ENCODE results near the gene AKAP7. TPM values are rescaled to one million over a fixed set of nuclear protein-coding genes. Genes with fewer than 3 reads are reported as not detected.

Gene AKAP7
- total and polyA plus RNA-seq, 2 experiments from 2014 or later = 9.1 to 11.9 TPM

DNA sequence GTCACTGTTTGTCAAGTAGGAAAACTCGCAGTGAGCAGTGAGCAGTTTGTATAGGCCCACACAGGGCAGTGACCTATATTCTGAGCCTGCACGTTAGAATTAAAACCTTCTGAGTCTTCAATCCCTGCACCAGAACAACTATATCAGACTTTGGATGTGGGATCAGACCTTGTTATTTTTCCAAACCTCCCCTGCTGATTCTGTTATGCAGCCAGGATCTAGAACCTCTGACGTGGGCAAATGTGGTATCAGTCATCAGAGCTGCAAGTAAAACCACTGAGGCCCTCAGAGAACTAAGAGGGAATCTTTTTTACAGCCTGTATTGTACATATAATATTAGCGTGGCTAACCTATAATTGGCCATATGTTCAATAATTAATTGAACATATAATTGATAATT is 32.0 kb upstream of the AKAP7 start:
- DNase-seq (ENCODE audit: low read depth in 1 of 2, low spot score in 1 of 2) = no peak
- no peaks in the 10 kb centered on the region for H3K4me1 ChIP-seq (ENCODE audit: low read depth)
- no peaks in the 10 kb centered on the region for H3K36me3 ChIP-seq
- no peak for TF ChIP-seq CTCF (IDR thresholded peaks at IDR 0.05; ENCODE audit: low read depth, low read length)
- H3K27ac ChIP-seq = no peak overlapping the region
- no peaks in the 10 kb centered on the region for H3K27me3 ChIP-seq
- H3K9me3 ChIP-seq (ENCODE audit: low read depth) = no peaks in the 10 kb centered on the region
- H3K4me3 ChIP-seq = no peak overlapping the region

DNA sequence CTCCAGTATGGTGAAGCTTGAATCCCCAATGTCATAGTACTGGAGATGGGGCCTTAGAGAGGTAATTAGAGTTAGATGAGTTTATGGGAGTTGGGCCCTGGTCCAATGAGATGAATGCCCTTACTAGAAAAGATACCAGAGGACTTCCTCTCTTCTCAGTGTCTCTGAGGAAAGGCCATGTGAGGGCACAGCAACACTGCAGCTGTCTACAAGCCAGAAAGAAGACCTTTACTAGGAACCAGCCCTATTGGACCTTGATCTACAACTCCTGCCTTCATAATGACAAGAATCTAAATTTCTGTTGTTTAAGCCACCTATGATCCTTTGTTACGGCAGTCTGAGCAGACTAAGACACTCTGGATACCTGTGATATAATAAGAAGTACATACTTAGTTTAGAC is 31.4 kb upstream of the AKAP7 start:
- DNase-seq (ENCODE audit: low read depth in 1 of 2, low spot score in 1 of 2) = no peak
- no peak for TF ChIP-seq CTCF (IDR thresholded peaks at IDR 0.05; ENCODE audit: low read depth, low read length)
- Histone ChIP-seq H3K9me3 (ENCODE audit: low read depth) (no peaks in the 10 kb centered on the region), H3K36me3 (no peaks in the 10 kb centered on the region), H3K4me1 (ENCODE audit: low read depth) (no peaks in the 10 kb centered on the region), H3K27ac (no peak overlapping the region), H3K4me3 (no peak overlapping the region), H3K27me3 (no peaks in the 10 kb centered on the region)

DNA sequence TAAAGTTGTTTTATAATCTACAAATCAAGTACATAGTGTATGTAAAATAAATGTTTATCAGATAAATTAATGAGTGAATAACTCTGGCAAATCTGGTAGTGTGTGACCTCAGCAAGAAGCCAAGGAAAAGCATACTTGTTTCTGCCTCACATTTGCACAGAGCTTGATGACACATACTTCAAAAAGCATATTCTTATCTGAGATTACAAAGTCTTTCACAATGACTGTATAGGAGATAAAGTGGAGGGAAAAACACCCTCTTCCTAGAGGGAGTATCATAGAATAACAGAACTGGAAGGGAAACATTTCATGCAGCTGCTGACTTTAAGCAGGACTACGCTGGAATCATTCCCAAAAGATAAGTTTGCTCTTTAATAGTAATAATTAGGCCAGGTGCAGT is 28.1 kb upstream of the AKAP7 start:
- no peaks in the 10 kb centered on the region for H3K27me3 ChIP-seq
- H3K4me3 ChIP-seq = no peak overlapping the region
- H3K4me1 ChIP-seq (ENCODE audit: low read depth) = no peaks in the 10 kb centered on the region
- DNase-seq (ENCODE audit: low read depth in 1 of 2, low spot score in 1 of 2) = peak in 1 of 2 donors; percentile 84
- TF ChIP-seq CTCF (IDR thresholded peaks at IDR 0.05; ENCODE audit: low read depth, low read length) = no peak
- H3K9me3 ChIP-seq (ENCODE audit: low read depth) = no peaks in the 10 kb centered on the region
- no peak overlapping the region for H3K27ac ChIP-seq
- no peaks in the 10 kb centered on the region for H3K36me3 ChIP-seq

DNA sequence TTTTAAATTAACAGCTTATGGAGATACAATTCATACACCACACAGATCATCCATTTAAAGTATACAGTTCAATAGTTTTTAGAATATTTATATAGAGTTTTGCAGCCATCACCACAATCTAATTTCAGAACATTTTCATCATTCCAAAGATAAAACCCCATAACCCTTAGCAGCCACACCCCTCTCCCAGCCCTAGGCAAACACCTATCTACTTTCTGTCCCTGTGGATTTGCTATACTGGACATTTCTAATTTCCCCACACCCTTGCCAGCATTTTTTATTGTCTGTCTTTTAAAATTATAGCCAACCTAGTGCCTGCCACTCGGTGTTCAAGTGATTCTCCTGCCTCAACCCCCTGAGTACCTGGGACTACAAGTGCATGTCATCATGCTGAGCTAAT is 23.0 kb upstream of the AKAP7 start:
- no peaks in the 10 kb centered on the region for H3K9me3 ChIP-seq (ENCODE audit: low read depth)
- DNase-seq (ENCODE audit: low read depth in 1 of 2, low spot score in 1 of 2) = no peak
- no peak for TF ChIP-seq CTCF (IDR thresholded peaks at IDR 0.05; ENCODE audit: low read depth, low read length)
- H3K27ac ChIP-seq = no peak overlapping the region
- H3K4me1 ChIP-seq (ENCODE audit: low read depth) = no peaks in the 10 kb centered on the region
- H3K27me3 ChIP-seq = no peaks in the 10 kb centered on the region
- H3K4me3 ChIP-seq = no peak overlapping the region
- H3K36me3 ChIP-seq = no peaks in the 10 kb centered on the region

GRCh38 chr6:131115651-131116050 is 19.6 kb upstream of the AKAP7 start:
- H3K27ac ChIP-seq = no peak overlapping the region
- no peaks in the 10 kb centered on the region for H3K4me1 ChIP-seq (ENCODE audit: low read depth)
- DNase-seq (ENCODE audit: low read depth in 1 of 2, low spot score in 1 of 2) = no peak
- H3K36me3 ChIP-seq = no peaks in the 10 kb centered on the region
- H3K27me3 ChIP-seq = no peaks in the 10 kb centered on the region
- no peaks in the 10 kb centered on the region for H3K9me3 ChIP-seq (ENCODE audit: low read depth)
- no peak overlapping the region for H3K4me3 ChIP-seq
- no peak for TF ChIP-seq CTCF (IDR thresholded peaks at IDR 0.05; ENCODE audit: low read depth, low read length)

DNA sequence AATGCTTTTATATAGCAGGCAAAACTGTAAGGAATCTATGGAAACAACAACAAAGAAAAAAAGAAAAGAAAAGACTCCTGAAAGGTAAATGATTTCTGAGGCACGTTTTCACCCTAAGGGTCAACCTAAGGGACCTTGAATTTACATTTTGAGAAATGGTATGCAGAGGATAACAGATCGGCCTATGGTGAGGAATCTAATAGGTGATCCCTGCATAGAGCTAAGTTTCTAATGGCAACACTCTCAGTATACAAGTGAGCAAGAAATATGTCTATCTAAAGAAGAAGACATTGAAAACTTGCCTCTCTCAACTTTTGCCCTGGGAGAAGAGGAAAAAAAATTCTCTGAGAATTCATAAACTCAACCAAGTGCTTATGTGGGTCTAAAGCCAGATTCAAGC is 18.9 kb upstream of the AKAP7 start:
- Histone ChIP-seq H3K4me3 (no peak overlapping the region), H3K27ac (no peak overlapping the region), H3K27me3 (no peaks in the 10 kb centered on the region), H3K9me3 (ENCODE audit: low read depth) (no peaks in the 10 kb centered on the region), H3K4me1 (ENCODE audit: low read depth) (no peaks in the 10 kb centered on the region), H3K36me3 (no peaks in the 10 kb centered on the region)
- DNase-seq (ENCODE audit: low read depth in 1 of 2, low spot score in 1 of 2) = no peak
- TF ChIP-seq CTCF (IDR thresholded peaks at IDR 0.05; ENCODE audit: low read depth, low read length) = no peak
